HG03571 (cell line): Measurements from ENCODE around the gene PDE1A.

Experiments used
- ATAC-seq: cut with Tn5 transposase; IDR thresholded peaks from one replicate; pipeline ENCODE4 v1.9.1; 2021; ENCODE audit not compliant: unreplicated experiment

PDE1A gene

GRCh38 chr2:182359027-182359989 is 67.5 kb downstream of the PDE1A start:
- no peak for ATAC-seq

- no peak for ATAC-seq
Observed at GRCh38 chr2:182358601-182359000, 68.2 kb downstream of the PDE1A start.

- ATAC-seq = no peak
Observed at GRCh38 chr2:182355815-182356214, 71.0 kb downstream of the PDE1A start.

- no peak for ATAC-seq
Observed at GRCh38 chr2:182351427-182351826, 75.4 kb downstream of the PDE1A start.

GRCh38 chr2:182349268-182349667 is 77.6 kb downstream of the PDE1A start:
- ATAC-seq = no peak

GRCh38 chr2:182345384-182345783 is 81.5 kb downstream of the PDE1A start:
- no peak for ATAC-seq

- no peak for ATAC-seq
Observed at GRCh38 chr2:182330451-182331305, 96.2 kb downstream of the PDE1A start.

- ATAC-seq = no peak
Observed at GRCh38 chr2:182324665-182325064, 102.2 kb downstream of the PDE1A start.

GRCh38 chr2:182321096-182321495 is 105.7 kb downstream of the PDE1A start:
- ATAC-seq = no peak

- no peak for ATAC-seq
Observed at GRCh38 chr2:182319556-182320505, 107.0 kb downstream of the PDE1A start.

GRCh38 chr2:182318466-182319220 is 108.2 kb downstream of the PDE1A start:
- no peak for ATAC-seq

GRCh38 chr2:182316950-182317349 is 109.9 kb downstream of the PDE1A start:
- no peak for ATAC-seq

GRCh38 chr2:182302972-182303371 is 123.9 kb downstream of the PDE1A start:
- ATAC-seq = no peak

GRCh38 chr2:182302174-182302573 is 124.7 kb downstream of the PDE1A start:
- ATAC-seq = no peak

GRCh38 chr2:182301093-182301492 is 125.7 kb downstream of the PDE1A start:
- no peak for ATAC-seq

- no peak for ATAC-seq
Observed at GRCh38 chr2:182300608-182301007, 126.2 kb downstream of the PDE1A start.

- ATAC-seq = no peak
Observed at GRCh38 chr2:182299632-182300031, 127.2 kb downstream of the PDE1A start.

- no peak for ATAC-seq
Observed at GRCh38 chr2:182298456-182298855, 128.4 kb downstream of the PDE1A start.

- ATAC-seq = no peak
Observed at GRCh38 chr2:182291296-182291695, 135.5 kb downstream of the PDE1A start.

- no peak for ATAC-seq
Observed at GRCh38 chr2:182283512-182283911, 143.3 kb downstream of the PDE1A start.
